SIG-M5 (cell line): ENCODE measurements around the gene METTL25B.

ENCODE experiments used
- DNase-seq: peaks from one replicate; lab custom pipeline; 2025; lab: John Stamatoyannopoulos, UW

Gene METTL25B

DNA sequence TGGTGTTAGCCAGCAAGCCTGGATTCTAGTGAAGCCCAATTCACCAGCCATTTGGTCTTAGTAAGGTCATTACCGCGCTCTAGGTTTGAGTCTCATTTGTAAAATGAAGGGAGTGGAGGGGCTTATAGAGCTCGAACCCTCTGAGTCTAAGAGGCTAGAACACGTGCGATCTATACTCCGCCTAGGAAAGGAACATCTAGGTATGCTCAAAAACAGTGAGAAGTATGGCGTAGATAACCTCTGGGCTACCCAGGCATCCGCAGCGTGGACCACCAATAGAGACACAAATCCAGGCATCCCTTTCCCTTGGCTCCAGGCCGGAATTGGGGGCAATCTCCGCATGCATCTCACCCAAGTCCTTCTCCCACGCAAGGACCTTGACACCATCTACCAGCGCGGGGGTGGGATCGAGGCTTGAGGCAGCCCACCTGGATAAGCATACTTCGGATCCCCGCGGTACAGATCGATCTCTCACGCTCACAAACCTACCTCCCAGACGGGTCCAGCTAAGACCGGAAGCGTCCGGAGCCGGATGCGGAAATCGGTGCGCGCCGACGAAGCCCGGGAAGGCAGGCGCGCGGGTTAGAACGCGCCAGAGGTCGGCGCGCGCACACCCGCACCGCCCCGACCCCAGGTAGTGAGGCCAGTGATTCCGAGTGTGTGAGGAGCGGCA lies at the start of gene METTL25B:
METTL25B (plus strand) TSS at position 544 of the 673 bp plus-strand sequence. CDS start 636 bp downstream, outside the sequence.
- DNase-seq, result no peak

DNA sequence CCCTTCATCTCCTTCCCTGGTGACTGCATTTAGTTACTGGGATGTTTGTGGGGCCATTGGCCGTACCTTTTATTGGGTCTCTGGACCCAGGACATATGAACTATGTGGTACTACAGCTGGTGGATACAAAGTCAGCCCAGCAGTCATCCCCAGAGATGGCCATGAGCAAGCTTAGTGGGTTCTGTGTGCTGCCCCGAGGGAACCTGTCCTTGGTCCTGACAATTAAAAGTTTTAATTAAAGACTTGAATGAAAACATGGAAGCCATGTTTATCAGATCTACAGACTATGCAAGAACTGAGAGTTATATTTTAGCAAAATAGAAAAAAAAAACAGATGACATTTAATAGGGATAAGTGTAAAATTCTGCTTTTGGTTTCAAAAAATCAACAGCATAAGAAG lies 48.2 kb upstream of the METTL25B start:
- DNase-seq, result no peak

DNA sequence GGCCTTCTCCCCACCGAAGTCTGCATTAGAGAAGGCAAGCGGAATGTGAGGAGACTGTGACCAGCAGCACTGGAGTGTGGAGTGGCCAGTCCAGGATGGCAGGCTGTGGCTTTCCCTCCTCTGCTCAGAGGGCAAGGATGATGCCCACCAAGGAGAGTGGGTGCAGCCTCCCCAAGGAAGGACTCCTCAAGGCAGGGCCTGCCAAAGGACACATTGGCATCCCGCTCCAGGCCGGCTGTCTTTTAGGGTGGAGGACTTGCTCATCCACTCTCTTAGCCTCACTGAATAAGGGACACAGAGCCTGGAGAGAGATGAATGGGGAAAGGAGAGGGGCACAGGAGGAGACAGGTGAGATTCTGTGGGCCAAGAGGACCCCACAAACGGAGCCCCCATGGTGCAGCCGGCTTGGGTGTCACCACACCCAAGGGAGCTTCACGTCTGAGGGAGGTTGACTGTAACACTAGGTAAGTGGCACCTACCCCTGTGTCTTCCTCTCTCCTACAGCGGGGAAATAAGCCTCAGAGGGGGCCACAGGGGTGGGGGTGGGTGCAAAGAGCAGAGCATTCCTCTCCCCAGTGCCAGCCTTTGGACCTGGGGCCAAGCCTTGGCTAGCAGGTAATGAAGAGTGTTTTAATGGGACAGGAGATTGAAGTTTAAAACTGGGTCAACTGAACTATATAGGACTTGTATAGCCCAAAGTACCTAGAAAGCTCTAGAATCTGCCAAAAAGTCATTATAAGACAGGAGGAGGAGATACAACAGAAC lies 46.9 kb upstream of the METTL25B start:
- no peak for DNase-seq

DNA sequence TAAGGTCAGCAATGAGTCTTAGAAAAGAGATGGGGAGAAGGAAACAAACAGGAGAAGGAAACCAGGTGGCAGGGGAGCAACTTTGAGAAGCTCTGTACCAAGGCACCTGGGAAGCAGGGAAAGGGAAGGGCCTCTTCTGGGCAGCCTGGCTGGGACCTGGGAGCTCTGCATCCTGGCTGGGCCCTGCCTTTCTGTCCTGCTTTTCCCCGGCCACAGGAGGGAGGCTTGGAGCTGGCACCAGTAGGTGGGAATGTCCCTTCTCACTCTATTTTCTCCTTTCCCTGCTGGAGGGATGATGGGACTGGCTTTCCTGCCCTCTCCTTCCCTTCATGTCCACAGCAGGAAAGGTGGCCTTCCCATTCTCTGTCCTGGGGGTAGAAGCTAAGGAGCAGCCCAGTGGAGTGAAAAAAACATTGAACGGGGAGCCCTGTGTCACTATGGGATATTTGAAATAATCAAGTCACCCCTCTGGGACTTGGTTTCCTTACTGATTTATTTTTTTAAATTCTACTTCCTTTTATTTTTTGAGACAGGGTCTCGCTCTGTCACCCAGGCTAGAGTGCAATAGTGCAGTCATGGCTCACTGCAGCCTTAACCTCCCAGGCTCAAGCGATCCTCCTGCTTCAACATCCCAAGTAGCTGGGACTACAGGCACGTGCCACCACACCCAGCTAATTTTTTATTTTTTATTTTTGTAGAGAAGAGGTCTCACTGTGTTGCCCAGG lies 45.9 kb upstream of the METTL25B start:
- no peak for DNase-seq

DNA sequence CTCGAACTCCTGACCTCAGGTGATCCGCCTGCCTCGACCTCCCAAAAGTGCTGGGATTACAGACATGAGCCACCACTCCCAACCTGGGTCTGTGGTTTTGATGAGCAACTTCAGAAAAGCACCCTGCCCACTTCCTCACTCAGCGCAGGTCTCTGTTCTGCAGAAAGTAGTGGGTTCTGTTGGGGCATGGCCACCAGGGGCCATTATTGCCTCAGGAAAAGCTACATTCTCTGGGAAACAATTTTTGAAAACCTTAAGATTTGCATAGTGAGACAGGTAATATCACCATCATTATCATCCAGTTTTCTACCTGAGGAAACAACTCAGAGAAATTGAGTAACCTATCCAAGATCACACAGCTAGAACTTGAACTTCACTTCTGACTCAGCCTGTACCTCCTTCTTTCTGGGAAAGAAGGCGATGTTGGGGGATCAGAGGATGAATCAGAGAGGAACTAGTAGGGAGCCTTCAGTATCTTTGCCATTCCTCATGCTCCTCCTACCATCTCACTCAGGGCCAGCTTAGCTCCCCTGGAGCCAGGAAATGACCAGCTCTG lies 44.0 kb upstream of the METTL25B start:
- DNase-seq, result no peak

DNA sequence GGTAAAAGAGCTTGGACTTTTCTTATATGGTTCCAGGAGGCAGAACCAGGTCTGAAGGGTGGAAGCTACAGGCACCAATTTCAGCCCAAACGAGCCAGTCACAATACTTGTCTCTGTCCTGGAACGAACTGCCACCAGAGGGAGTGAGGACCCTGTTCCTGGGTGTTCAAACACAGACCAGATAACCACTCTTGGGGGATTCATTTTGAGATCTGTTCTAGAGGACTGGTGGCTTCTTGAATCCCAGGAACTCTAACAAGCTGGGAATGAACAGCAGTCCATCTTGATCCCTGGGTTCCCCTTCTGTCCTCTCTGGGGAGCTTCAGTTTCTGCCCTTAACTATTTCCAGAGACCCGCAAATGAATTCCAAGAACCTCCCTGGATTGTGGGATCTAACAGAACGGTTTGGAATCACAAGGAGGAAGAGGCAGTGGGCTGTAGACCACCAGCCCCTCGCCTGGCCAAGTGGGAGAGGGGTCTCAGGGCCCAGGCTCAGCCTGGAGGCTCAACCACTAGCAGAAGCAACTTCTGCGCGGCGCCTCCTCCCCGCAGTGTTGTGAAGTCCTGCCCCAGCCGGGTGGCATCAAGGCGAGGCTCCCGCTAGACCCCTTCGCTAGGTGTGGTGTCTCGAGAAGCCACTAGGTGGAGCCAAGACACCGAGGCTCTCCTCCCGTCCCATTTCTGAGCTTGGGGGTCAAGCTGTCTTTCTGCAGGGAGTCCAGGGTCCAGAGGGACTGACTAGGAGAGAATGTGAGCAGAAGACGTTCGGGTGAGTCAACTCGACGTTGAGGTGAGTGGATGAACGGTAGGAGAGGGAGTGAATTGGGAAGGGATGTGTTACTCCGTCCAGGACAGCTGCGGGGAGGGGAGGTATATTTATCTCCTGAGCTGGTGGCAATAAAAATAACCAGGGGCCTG lies 39.0 kb upstream of the METTL25B start:
- DNase-seq, result no peak

DNA sequence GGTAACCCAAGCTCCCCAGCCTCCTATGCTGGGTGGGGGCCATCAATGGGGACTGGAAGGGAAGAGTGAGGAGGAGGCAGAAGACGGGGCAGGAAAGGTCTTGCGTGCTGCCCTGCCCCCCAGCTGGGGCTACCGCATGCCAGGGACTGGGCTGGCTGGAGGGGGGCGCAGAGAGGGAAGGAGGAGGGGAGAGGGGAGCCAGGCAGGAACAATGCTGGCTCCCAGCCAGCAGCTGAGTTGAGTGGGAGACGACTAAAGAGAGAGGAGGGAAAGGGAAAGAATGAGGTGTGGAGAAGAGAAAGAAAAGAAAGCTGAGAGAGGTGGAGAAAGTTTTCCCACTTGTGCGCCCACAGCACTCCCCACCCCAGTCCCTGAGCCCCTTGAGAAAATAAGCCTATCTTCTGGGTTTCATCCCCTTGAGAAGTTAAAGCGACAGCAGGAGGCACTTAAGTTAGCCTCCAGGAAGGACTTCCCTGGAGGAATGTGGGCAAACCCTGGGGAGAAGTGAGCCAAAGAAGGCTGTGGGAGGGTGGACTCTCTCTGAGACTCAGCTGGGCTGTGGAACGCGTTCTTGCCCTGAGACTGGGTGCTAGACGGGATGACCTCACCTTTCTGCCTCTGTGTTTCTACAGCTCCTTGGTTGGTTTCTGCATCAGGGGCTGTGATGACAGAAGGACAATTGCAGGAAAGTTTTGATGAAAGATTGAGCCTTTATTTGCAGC lies 38.2 kb upstream of the METTL25B start:
- no peak for DNase-seq

DNA sequence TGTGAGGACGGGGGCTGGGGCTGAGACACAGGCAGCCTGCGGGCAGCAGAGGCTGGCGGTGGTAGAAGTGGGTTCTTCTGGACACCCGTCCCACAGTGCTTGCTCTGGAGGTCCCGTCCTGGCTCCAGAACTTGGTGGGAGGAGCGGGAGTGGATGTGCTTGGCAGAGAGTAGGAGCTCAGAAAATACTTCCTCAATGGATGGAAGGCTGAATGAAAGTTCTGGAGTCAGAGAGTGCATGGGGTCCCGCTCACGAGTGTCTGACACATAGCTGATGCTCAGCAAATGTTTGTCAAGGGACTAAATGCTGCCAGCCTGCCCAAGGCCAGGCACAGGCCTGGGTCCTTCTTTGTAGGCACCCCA lies 37.6 kb upstream of the METTL25B start:
- no peak for DNase-seq

DNA sequence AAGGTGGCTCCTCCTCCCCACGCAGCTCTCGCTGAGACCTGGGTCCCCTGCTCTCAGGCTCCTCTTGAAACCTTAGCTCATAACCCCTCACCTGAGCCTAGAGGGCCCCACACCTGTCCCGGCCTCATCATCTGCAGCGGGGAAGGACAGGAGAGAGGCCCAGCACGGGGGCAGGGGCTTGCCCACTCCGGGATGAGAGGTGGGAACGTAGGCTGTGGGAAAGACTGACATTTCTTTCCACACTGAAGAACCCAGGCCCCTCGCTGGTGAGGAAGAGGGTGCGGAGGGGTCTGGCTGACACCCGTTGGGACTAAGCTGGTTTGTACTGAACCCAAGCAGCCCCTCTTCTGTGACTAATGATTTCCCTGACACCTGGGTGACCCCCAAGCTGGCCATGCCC lies 37.1 kb upstream of the METTL25B start:
- no peak for DNase-seq

DNA sequence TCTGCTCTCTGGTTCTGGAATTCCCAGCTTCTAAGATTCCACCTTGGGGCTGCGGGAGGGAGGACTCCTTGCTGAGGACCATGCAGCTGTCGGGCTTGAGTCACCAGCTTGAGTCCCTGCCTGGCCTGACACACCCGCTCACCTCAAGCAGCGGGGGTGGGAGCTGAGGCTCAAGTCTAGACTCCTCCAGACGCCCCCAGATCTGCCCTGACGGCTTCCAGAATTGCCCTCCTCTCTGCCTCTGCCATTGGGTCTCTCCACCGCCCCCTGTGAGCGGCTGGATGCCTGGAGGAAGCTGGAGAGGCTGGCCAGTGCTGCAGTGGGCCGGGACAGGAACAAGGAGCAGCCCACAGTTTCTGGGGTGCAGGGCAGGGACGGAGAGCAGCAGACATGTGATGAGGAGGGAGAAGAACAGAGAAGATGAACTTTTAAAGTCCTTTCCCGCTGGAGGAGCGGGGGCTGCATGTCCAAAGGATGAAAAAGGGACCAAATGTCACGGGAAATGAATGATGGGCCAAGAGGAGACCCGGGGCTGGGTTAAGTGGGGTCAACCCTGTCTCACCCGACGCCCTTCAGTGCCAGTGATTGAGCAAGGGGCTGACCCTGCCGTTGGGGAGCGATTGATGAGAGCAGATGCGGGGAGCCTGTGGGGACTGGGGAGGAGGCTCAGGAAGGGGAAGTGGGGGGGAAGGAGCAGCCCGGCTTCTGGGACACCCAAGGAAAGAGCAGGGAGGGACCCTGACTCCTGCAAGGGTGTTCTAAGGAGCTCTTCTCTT lies 36.4 kb upstream of the METTL25B start:
- DNase-seq, result no peak

DNA sequence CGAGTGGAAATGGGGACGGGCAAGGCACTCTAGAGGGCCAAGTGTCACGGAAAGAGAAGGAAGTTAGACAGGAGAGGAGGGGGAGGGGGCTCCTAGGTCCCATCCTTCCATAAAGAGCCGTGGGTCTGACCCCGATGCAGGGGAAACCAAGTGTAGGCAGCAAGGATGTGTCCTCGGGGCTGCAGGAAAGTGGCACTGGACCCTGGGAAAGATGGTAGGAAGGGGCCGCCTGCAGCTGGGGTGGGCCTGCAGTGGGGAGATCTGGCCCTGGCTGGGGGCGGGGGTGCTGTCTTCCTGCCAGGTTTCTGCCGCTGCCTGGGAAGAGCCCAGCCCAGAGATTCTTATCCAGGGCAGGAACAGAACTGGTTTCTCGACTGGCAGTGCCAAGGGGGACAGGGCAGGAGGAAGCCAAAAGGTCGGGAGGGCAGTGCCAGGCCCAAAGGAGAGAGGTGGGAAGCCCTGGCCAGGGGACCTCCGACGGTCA lies 35.8 kb upstream of the METTL25B start:
- DNase-seq, result no peak

DNA sequence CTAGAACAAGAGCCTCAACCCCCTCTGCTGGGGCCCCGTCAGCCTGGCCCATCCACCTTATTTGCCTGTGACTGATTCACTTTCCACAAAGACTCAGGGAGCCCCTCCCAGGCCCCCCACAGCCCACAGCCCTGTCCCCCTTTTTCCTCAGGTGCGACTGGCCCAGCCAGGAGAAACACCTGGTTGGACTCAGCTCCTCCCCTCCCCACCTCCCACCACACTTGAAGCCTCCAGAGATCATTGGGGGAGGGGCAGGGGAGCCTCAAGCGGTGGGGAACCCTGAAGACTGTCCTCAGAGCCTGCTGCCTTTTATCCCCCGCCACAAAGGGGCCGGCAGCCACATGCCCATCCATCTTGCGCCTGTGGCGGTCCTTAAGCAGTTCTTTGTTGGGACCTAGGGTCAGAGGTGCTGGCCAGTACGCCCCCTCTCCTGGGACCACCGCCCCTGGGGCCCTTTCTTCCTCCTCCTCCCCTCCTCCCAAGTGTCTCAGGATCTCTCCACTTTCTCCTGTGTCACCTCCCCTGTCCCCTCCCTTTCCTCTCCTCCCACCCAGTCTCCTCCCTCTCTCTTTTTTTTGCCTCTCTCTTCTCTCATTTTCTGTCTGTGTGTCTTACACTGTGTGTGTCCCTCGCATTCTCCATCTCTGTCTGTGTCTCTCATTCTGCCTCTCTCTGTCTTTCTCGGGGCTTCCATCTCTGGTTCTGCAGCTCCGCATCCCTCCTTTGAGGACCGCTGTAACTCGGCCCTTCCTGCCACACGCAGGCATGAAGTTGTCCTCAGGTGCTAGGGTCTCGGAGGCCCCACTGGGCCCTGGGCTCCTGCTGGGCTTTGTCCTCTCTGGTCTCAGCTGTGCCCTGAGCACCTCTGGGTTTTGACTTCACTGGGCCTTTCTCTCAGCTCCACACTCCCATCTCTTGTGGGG lies 35.1 kb upstream of the METTL25B start:
- DNase-seq, result no peak

DNA sequence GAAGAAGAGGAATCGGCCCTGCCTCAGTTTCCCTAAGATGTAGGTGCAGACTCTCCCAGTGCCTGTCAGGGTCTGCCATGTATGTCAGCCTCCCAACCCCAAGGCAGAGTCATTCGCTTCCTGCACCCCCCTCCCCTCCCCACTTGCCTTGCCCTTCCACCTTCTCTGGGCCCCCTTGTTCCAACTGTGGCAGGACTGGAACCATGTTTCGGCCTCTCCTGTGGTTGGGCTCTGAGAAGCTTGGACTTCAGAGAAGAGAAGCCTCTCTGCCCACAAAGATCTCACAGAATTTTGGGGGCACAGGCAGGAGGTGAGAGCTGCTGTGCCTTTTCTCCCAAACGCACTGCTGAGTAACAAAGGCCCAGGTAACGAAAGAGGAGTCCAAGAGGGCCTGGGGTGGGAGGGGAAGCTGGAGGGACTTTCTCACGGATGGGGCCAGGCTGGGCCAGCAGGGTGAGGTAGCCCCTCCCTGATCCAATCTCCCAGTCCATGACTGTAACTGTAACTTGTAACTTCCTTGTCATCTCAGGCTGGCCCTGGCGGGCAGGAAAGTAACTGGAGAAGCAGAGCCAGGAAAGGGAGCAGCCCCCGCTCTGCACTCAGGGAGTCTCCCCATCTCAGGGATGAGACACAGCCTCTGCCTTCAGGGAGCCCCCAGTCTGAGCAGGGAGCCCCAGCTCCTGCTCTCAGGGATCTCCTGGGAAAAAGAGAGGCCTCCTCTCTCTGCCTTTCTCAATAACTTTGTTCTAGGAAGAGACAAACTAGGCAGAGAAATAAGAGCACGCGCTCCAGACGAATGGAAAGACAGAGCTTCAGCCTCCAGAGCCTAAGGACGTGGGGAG lies 34.2 kb upstream of the METTL25B start:
- DNase-seq, result no peak

DNA sequence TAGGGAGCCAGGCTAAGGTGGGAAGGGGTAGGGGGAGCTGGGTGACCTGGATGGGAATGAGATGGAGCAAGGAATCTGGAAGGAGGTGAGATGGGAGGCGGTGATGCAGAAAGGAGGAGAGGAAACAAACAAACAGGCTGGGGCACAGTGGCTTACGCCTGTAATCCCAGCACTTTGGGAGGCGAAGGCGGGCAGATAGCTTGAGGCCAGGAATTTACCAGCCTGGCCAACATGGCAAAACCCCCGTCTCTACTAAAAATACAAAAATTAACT lies 33.6 kb upstream of the METTL25B start:
- no peak for DNase-seq

DNA sequence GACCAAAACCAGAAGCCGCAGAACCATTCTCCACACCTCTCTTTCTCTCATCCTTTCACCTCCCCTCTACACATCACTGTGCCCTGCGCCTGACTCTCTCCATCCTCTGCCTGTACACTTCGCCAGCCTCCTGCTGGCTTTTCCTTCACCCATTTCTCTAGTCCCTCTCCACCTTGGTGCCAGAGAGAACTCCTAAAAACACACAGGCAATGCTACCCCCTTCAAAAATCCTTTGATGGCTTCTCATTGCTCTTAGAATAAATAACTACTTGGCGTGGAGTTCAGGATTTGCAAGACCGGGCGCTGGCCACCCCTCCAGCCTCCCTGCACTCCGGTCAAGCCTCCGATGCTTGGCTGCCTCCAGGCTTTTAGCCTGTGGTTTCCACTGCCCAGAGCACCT lies 31.5 kb upstream of the METTL25B start:
- no peak for DNase-seq

DNA sequence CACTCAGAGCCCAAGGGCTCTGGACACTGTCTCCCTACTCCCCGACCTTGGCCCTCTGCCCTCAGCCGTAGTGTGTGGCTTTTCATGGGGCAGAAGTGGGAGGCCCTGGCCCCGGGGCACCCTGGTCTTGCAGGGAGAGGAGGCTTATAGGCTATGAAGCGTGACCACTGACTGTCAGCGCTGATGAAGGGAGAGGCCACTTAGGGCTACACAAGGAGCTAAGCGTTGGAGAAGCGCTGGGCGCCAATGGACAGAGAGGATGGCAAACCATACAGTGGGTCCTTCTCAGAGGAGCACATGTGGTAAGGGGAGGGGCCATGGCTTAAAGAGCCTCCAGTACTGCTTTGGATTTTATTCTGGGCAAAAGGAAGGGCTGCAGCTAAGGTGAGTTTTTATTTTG lies 30.8 kb upstream of the METTL25B start:
- no peak for DNase-seq

DNA sequence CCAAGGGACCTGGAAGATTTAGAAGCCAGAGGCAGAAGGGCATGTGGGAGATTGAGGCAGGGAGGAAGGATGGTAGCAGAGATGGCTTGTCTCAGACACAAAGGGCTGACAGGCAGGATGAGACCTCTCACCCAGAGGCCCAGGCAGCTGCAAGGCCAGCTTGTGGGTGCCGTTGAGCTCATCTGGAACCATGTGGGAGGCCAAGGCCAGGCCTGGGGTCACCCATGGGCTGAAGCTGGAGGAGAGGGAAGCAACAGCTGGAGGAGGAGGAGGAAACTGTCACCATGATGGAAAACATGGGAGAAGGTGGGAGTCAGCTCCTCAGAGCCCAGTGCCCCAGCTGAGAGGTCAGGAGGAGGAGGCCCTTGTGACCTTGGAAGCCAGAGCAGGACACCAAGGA lies 29.3 kb upstream of the METTL25B start:
- no peak for DNase-seq
